Prostate gland (tissue), 2 donors: ENCODE data around the gene SSBP3.

Source experiments
- POLR2A ChIP-seq: fragments of 450-650 bp; IDR thresholded peaks from one replicate; pipeline ENCODE4 v1.6.1; 2016; ENCODE audit warnings: antibody characterized with exemption, mild to moderate bottlenecking
- TF ChIP-seq, protein P1 (sequence below), 4 experiments: fragments of 200-600 bp in 2 of 4; fragments of 450-650 bp in 2 of 4; sonication (generic) in 2 of 4; IDR thresholded peaks; 1 replicate in 3 of 4; 2 replicates in 1 of 4; pipeline ENCODE4 v1.5.1; 2016 to 2019; ENCODE audit warnings: antibody characterized with exemption in 4 of 4, mild to moderate bottlenecking in 2 of 4, moderate library complexity in 2 of 4

DNA sequence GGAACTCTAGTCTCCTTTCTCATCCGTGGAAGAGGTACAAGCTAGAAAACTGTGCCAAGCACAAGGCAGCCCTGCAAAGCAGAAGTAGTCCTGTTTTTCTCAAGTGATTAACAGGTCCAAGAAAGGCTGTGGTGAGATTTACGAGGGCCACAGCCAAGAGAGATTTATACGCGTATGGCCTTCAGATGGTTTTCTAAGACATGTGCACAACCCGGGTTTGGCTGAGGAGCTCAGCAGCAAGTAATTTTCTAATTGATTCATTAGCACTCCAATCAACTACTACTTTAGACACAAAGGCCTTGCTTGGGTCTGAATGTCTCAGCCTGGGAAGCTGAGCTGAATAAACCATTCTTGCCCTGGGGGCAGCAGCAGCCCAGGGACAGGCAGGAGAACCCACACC, 55.8 kb downstream of the SSBP3 start:
- TF ChIP-seq, protein P1, sequence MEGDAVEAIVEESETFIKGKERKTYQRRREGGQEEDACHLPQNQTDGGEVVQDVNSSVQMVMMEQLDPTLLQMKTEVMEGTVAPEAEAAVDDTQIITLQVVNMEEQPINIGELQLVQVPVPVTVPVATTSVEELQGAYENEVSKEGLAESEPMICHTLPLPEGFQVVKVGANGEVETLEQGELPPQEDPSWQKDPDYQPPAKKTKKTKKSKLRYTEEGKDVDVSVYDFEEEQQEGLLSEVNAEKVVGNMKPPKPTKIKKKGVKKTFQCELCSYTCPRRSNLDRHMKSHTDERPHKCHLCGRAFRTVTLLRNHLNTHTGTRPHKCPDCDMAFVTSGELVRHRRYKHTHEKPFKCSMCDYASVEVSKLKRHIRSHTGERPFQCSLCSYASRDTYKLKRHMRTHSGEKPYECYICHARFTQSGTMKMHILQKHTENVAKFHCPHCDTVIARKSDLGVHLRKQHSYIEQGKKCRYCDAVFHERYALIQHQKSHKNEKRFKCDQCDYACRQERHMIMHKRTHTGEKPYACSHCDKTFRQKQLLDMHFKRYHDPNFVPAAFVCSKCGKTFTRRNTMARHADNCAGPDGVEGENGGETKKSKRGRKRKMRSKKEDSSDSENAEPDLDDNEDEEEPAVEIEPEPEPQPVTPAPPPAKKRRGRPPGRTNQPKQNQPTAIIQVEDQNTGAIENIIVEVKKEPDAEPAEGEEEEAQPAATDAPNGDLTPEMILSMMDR (IDR thresholded peaks at IDR 0.05) = no peak
- TF ChIP-seq POLR2A = no peak
